Cardiac septum (tissue), 1 donor: ENCODE results near the gene VIPR2. TPM values are rescaled to one million over a fixed set of nuclear protein-coding genes. Genes with fewer than 3 reads are reported as not detected.
A peak's percentile ranks its signal among the peaks of the same experiment; 100 is the strongest.
"Not testable (repeated sequence)": the region's sequence is repeated elsewhere in the genome, so short reads cannot be mapped to it uniquely, and the experiment has no call there.

Experiments used
- DNase-seq: peaks from one replicate; pipeline ENCODE4 v3.0.0-alpha.2; 2020; ENCODE audit warnings: low spot score
- intact Hi-C: fragments of 100-400 bp; cut with DNase I; formaldehyde crosslinking; loops from one replicate; pipeline ENCODE4 v1.14.0; 2022
- total RNA-seq: library from RNA; stranded (reverse); fragmentation: NEBNext Ultra II Directional; extraction: Animal tissue kit (Norgen Biotek cat#: 25700); gene quantifications from one replicate; pipeline ENCODE4 v1.2.1, GENCODE V29; 2021
- donor health status: DM: no; HTN: no; CAD: no.

The VIPR2 gene
- total RNA-seq, 1 donor from 2014 or later: 23.2 TPM

- intact Hi-C loops: loop anchor here (5.0 kb wide), 2 partner anchors 86 to 131 kb away; partner anchors contain the start of gene VIPR2
- no peak for DNase-seq
Observed at GRCh38 chr7:159010937-159011721, 133.5 kb downstream of the VIPR2 start.

- DNase-seq: no peak
- intact Hi-C loops: loop anchor here (5.0 kb wide), 2 partner anchors 87 to 132 kb away; partner anchors contain the start of gene VIPR2
Observed at GRCh38 chr7:159010411-159010810, 134.3 kb downstream of the VIPR2 start.

- intact Hi-C loops: loop anchor here (5.0 kb wide), 2 partner anchors 87 to 132 kb away; partner anchors contain the start of gene VIPR2
- no peak for DNase-seq
Observed at GRCh38 chr7:159009951-159010350, 134.7 kb downstream of the VIPR2 start.

- intact Hi-C loops: no loop called here
- peak; percentile 54 for DNase-seq
Observed at GRCh38 chr7:159008417-159008816, 136.2 kb downstream of the VIPR2 start.

GRCh38 chr7:159007996-159008389 is 136.7 kb downstream of the VIPR2 start:
- intact Hi-C loops: no loop called here
- DNase-seq: no peak

GRCh38 chr7:159007364-159007995 is 137.2 kb downstream of the VIPR2 start:
- no peak for DNase-seq
- intact Hi-C loops: no loop called here

GRCh38 chr7:159006610-159007130 is 138.0 kb downstream of the VIPR2 start:
- no peak for DNase-seq
- intact Hi-C loops: no loop called here

GRCh38 chr7:159006022-159006609 is 138.6 kb downstream of the VIPR2 start:
- intact Hi-C loops, DNase-seq: not testable (repeated sequence)

GRCh38 chr7:159005618-159006017 is 139.0 kb downstream of the VIPR2 start:
- intact Hi-C loops: no loop called here
- DNase-seq: no peak

- DNase-seq: no peak
- intact Hi-C loops: no loop called here
Observed at GRCh38 chr7:159004411-159004810, 140.3 kb downstream of the VIPR2 start.

GRCh38 chr7:159001811-159002210 is 142.9 kb downstream of the VIPR2 start:
- DNase-seq: no peak
- intact Hi-C loops: no loop called here

GRCh38 chr7:159000859-159001435 is 143.7 kb downstream of the VIPR2 start:
- no peak for DNase-seq
- intact Hi-C loops: no loop called here

- no peak for DNase-seq
- intact Hi-C loops: no loop called here
Observed at GRCh38 chr7:159000070-159000469, 144.6 kb downstream of the VIPR2 start.

- intact Hi-C loops: no loop called here
- DNase-seq: no peak
Observed at GRCh38 chr7:158999496-158999895, 145.2 kb downstream of the VIPR2 start.

- DNase-seq, intact Hi-C loops: not testable (repeated sequence)
Observed at GRCh38 chr7:158998261-158998660, 146.4 kb downstream of the VIPR2 start.

GRCh38 chr7:158997471-158997870 is 147.2 kb downstream of the VIPR2 start:
- intact Hi-C loops: no loop called here
- no peak for DNase-seq

GRCh38 chr7:158997110-158997453 is 147.6 kb downstream of the VIPR2 start:
- DNase-seq: no peak
- intact Hi-C loops: no loop called here

GRCh38 chr7:158996214-158997109 is 148.2 kb downstream of the VIPR2 start:
- DNase-seq: no peak
- intact Hi-C loops: no loop called here

GRCh38 chr7:158995514-158995913 is 149.2 kb downstream of the VIPR2 start:
- intact Hi-C loops: no loop called here

More at GRCh38 chr7:158995514-158995913, 149.2 kb downstream of the VIPR2 start:
- no peak for DNase-seq
